ENCODE data around the gene RGS7. TPM values are rescaled to one million over a fixed set of nuclear protein-coding genes. Genes with fewer than 3 reads are reported as not detected.

Gene RGS7
- total and polyA plus RNA-seq, 7 donors, result 0.04 TPM; not detected in 6

GRCh38 chr1:241274693-241275092 lies 82.3 kb downstream of the RGS7 start:
- H3K27ac ChIP-seq, result no peak overlapping the region
- ATAC-seq (no peak), DNase-seq (no peak)
- no peak for TF ChIP-seq CTCF (IDR thresholded peaks at IDR 0.05)
- no peak overlapping the region for H3K4me3 ChIP-seq
- 80 to 84% (median 81%) methylated on average over 4 of the region's 4 CpGs for WGBS, 3 donors
- no peaks in the 10 kb centered on the region for H3K27me3 ChIP-seq (ENCODE audit: insufficient read depth in 3 of 3, low read length in 2 of 3)
- H3K4me1 ChIP-seq, result no peaks in the 10 kb centered on the region
- intact Hi-C loops (cut with DNase I), result no loop called here
- H3K9me3 ChIP-seq, result no peaks in the 10 kb centered on the region
- H3K36me3 ChIP-seq (ENCODE audit: insufficient read depth in 1 of 2, low read depth in 1 of 2), result no peaks in the 10 kb centered on the region

GRCh38 chr1:241272828-241273227 lies 84.2 kb downstream of the RGS7 start:
- no peak for DNase-seq

GRCh38 chr1:241271427-241271826 lies 85.6 kb downstream of the RGS7 start:
- no peak for DNase-seq
- Histone ChIP-seq H3K36me3 (ENCODE audit: insufficient read depth in 1 of 2, low read depth in 1 of 2) (no peaks in the 10 kb centered on the region), H3K9me3 (no peaks in the 10 kb centered on the region), H3K27me3 (ENCODE audit: insufficient read depth in 3 of 3, low read length in 2 of 3) (no peaks in the 10 kb centered on the region), H3K4me1 (no peaks in the 10 kb centered on the region), H3K27ac (no peak overlapping the region), H3K4me3 (no peak overlapping the region)
- no peak for TF ChIP-seq CTCF (IDR thresholded peaks at IDR 0.05)
- intact Hi-C loops (cut with DNase I), result no loop called here
- ATAC-seq, result no peak
- WGBS, 3 donors, result 88 to 95% (median 94%) methylated on average over 1 of the region's 1 CpG

More at GRCh38 chr1:241272828-241273227, 84.2 kb downstream of the RGS7 start:
- H3K27me3 ChIP-seq (ENCODE audit: insufficient read depth in 3 of 3, low read length in 2 of 3), result no peaks in the 10 kb centered on the region
- H3K27ac ChIP-seq, result no peak overlapping the region
- no peaks in the 10 kb centered on the region for H3K9me3 ChIP-seq
- no peaks in the 10 kb centered on the region for H3K4me1 ChIP-seq
- intact Hi-C loops (cut with DNase I), result no loop called here
- no peak overlapping the region for H3K4me3 ChIP-seq
- ATAC-seq, result no peak
- no peak for TF ChIP-seq CTCF (IDR thresholded peaks at IDR 0.05)
- no peaks in the 10 kb centered on the region for H3K36me3 ChIP-seq (ENCODE audit: insufficient read depth in 1 of 2, low read depth in 1 of 2)

- intact Hi-C loops (cut with DNase I), result no loop called here
- WGBS, 3 donors, result 47 to 66% (median 51%) methylated on average over 2 of the region's 2 CpGs
- no peak overlapping the region for H3K4me3 ChIP-seq
Observed at GRCh38 chr1:241270016-241270415, 87.0 kb downstream of the RGS7 start.

More at GRCh38 chr1:241270016-241270415, 87.0 kb downstream of the RGS7 start:
- TF ChIP-seq CTCF (IDR thresholded peaks at IDR 0.05), result no peak
- Histone ChIP-seq H3K4me1 (no peaks in the 10 kb centered on the region), H3K27ac (no peak overlapping the region), H3K36me3 (ENCODE audit: insufficient read depth in 1 of 2, low read depth in 1 of 2) (no peaks in the 10 kb centered on the region), H3K27me3 (ENCODE audit: insufficient read depth in 3 of 3, low read length in 2 of 3) (no peaks in the 10 kb centered on the region), H3K9me3 (no peaks in the 10 kb centered on the region)
- DNase-seq (no peak), ATAC-seq (no peak)

Measured in psoas muscle (tissue), 8 donors.